SJCRH30 (cell line): ENCODE data around the gene ACACA. TPM values are rescaled to one million over a fixed set of nuclear protein-coding genes. Genes with fewer than 3 reads are reported as not detected.
"Not testable (repeated sequence)": the region's sequence is repeated elsewhere in the genome, so short reads cannot be mapped to it uniquely, and the experiment has no call there.

Source experiments
- DNase-seq, 2 experiments: peaks; one replicate each; pipeline ENCODE4 v3.0.0-alpha.2; 2015 to 2020
- H3K27ac ChIP-seq: fragments of 250-450 bp; sonication (Bioruptor Pico); 2 replicates; pipeline ENCODE4 v1.5.1; 2020; ENCODE audit warnings: mild to moderate bottlenecking, moderate library complexity
- H3K27me3 ChIP-seq: fragments of 250-450 bp; sonication (Bioruptor Pico); 2 replicates; pipeline ENCODE4 v1.5.1; 2020; ENCODE audit warnings: mild to moderate bottlenecking, moderate library complexity
- H3K36me3 ChIP-seq: fragments of 250-450 bp; sonication (Bioruptor Pico); 2 replicates; pipeline ENCODE4 v1.5.1; 2020; ENCODE audit warnings: mild to moderate bottlenecking, moderate library complexity
- H3K4me1 ChIP-seq: fragments of 250-450 bp; sonication (Bioruptor Pico); 2 replicates; pipeline ENCODE4 v1.5.1; 2020; ENCODE audit warnings: mild to moderate bottlenecking, moderate library complexity
- H3K4me3 ChIP-seq: fragments of 250-450 bp; sonication (Bioruptor Pico); 2 replicates; pipeline ENCODE4 v1.5.1; 2020; ENCODE audit warnings: mild to moderate bottlenecking, moderate library complexity
- H3K9me3 ChIP-seq: fragments of 250-450 bp; sonication (Bioruptor Pico); replicated peaks from 2 replicates; pipeline ENCODE4 v1.5.1; 2020; ENCODE audit warnings: mild to moderate bottlenecking, moderate library complexity
- total RNA-seq: library from RNA; depleted of rRNA; stranded (reverse); fragments of >200 nt; shearing (Covaris generic); gene quantifications from 2 replicates; pipeline ENCODE4 v1.2.3, GENCODE V29; 2014

The ACACA gene
- total RNA-seq, 1 experiment from 2014 or later = 74.0 TPM

- Histone ChIP-seq H3K9me3 (no peaks in the 10 kb centered on the region), H3K4me3 (no peak overlapping the region), H3K27ac (no peak overlapping the region), H3K36me3 (no peaks in the 10 kb centered on the region), H3K4me1 (no peaks in the 10 kb centered on the region), H3K27me3 (no peaks in the 10 kb centered on the region)
- no peak for DNase-seq
Measured at GRCh38 chr17:37382056-37382455, 24.6 kb downstream of the ACACA start.

GRCh38 chr17:37375706-37376105 is 30.9 kb downstream of the ACACA start, which contains the start of gene C17orf78:
Gene C17orf78, plus strand, starts transcription at chr17:37375985. Its CDS starts 108 bp downstream, at chr17:37376093.
- Histone ChIP-seq H3K4me1 (no peaks in the 10 kb centered on the region), H3K27me3 (no peaks in the 10 kb centered on the region), H3K36me3 (no peaks in the 10 kb centered on the region), H3K9me3 (no peaks in the 10 kb centered on the region), H3K4me3 (no peak within 1 kb of the TSS), H3K27ac (no peak within 1 kb of the TSS)
- no peak for DNase-seq

- H3K4me3 ChIP-seq = no peak overlapping the region
- H3K36me3 ChIP-seq = no peaks in the 10 kb centered on the region
- H3K27me3 ChIP-seq = no peaks in the 10 kb centered on the region
- no peaks in the 10 kb centered on the region for H3K4me1 ChIP-seq
- DNase-seq = peak; percentile 69 to 91
- no peaks in the 10 kb centered on the region for H3K9me3 ChIP-seq
- no peak overlapping the region for H3K27ac ChIP-seq
Measured at GRCh38 chr17:37373530-37374159, 33.0 kb downstream of the ACACA start.

GRCh38 chr17:37368577-37368976 is 38.1 kb downstream of the ACACA start:
- H3K36me3 ChIP-seq = no peaks in the 10 kb centered on the region
- no peaks in the 10 kb centered on the region for H3K9me3 ChIP-seq
- no peaks in the 10 kb centered on the region for H3K27me3 ChIP-seq
- no peaks in the 10 kb centered on the region for H3K4me1 ChIP-seq
- no peak overlapping the region for H3K27ac ChIP-seq
- no peak overlapping the region for H3K4me3 ChIP-seq
- no peak for DNase-seq

- Histone ChIP-seq H3K9me3 (no peaks in the 10 kb centered on the region), H3K27ac (no peak overlapping the region), H3K4me3 (no peak overlapping the region), H3K36me3 (no peaks in the 10 kb centered on the region), H3K27me3 (no peaks in the 10 kb centered on the region), H3K4me1 (no peaks in the 10 kb centered on the region)
- no peak for DNase-seq
Measured at GRCh38 chr17:37365589-37365988, 41.0 kb downstream of the ACACA start.

- peaks cover 5% of the 10 kb centered on the region; the same call in 1 of the 2 replicates for H3K4me1 ChIP-seq
- H3K27ac ChIP-seq = no peak overlapping the region
- no peak for DNase-seq
- H3K36me3 ChIP-seq = 0 out of 2 replicates have a peak, but pooled peaks cover 4% of the 10 kb centered on the region
- no peaks in the 10 kb centered on the region for H3K27me3 ChIP-seq
- H3K9me3 ChIP-seq = no peaks in the 10 kb centered on the region
- H3K4me3 ChIP-seq = no peak overlapping the region
Measured at GRCh38 chr17:37361543-37361942, 45.1 kb downstream of the ACACA start.

- no peaks in the 10 kb centered on the region for H3K9me3 ChIP-seq
- 0 out of 2 replicates have a peak, but pooled peaks cover 5% of the 10 kb centered on the region for H3K36me3 ChIP-seq
- no peak for DNase-seq
- peaks cover 5% of the 10 kb centered on the region; the same call in 1 of the 2 replicates for H3K4me1 ChIP-seq
- H3K27ac ChIP-seq = no peak overlapping the region
- H3K4me3 ChIP-seq = no peak overlapping the region
- H3K27me3 ChIP-seq = no peaks in the 10 kb centered on the region
Measured at GRCh38 chr17:37360632-37361031, 46.0 kb downstream of the ACACA start.

GRCh38 chr17:37359682-37360188 is 46.9 kb downstream of the ACACA start:
- no peak for DNase-seq
- H3K27me3 ChIP-seq = no peaks in the 10 kb centered on the region
- H3K4me3 ChIP-seq = peak overlapping the region; percentile 96
- H3K36me3 ChIP-seq = 0 out of 2 replicates have a peak, but pooled peaks cover 5% of the 10 kb centered on the region
- peak overlapping the region; percentile 64 for H3K27ac ChIP-seq
- peaks cover 5% of the 10 kb centered on the region; the same call in 1 of the 2 replicates for H3K4me1 ChIP-seq
- H3K9me3 ChIP-seq = no peaks in the 10 kb centered on the region

- H3K36me3 ChIP-seq = peaks cover 10% of the 10 kb centered on the region
- no peaks in the 10 kb centered on the region for H3K27me3 ChIP-seq
- H3K4me3 ChIP-seq = peak overlapping the region; percentile 96
Measured at GRCh38 chr17:37358830-37359681, 47.6 kb downstream of the ACACA start.

GRCh38 chr17:37358098-37358829 is 48.4 kb downstream of the ACACA start:
- no peaks in the 10 kb centered on the region for H3K9me3 ChIP-seq
- peak overlapping the region; percentile 96 for H3K4me3 ChIP-seq
- peak; percentile 91 to 93 for DNase-seq
- H3K27me3 ChIP-seq = no peaks in the 10 kb centered on the region
- H3K36me3 ChIP-seq = peaks cover 14% of the 10 kb centered on the region
- peaks cover 5% of the 10 kb centered on the region; the same call in 1 of the 2 replicates for H3K4me1 ChIP-seq
- peak overlapping the region; percentile 86 for H3K27ac ChIP-seq

More at GRCh38 chr17:37358830-37359681, 47.6 kb downstream of the ACACA start:
- Histone ChIP-seq H3K9me3 (no peaks in the 10 kb centered on the region), H3K4me1 (peaks cover 5% of the 10 kb centered on the region; the same call in 1 of the 2 replicates), H3K27ac (peak overlapping the region; percentile 86)
- peak; percentile 98 for DNase-seq

- not testable (repeated sequence) for H3K9me3 ChIP-seq, H3K27me3 ChIP-seq, H3K4me1 ChIP-seq, DNase-seq, H3K27ac ChIP-seq
- H3K4me3 ChIP-seq = peak overlapping the region; percentile 96
- H3K36me3 ChIP-seq = peaks cover 18% of the 10 kb centered on the region
Measured at GRCh38 chr17:37356796-37357569, 49.7 kb downstream of the ACACA start.

GRCh38 chr17:37346863-37347402 is 59.7 kb downstream of the ACACA start:
- not testable (repeated sequence) for H3K27ac ChIP-seq, H3K9me3 ChIP-seq, H3K4me1 ChIP-seq, DNase-seq, H3K27me3 ChIP-seq, H3K4me3 ChIP-seq
- H3K36me3 ChIP-seq = peaks cover 40% of the 10 kb centered on the region

- DNase-seq = no peak
- no peaks in the 10 kb centered on the region for H3K27me3 ChIP-seq
- H3K9me3 ChIP-seq = peaks cover 3% of the 10 kb centered on the region; the same call in 1 of the 2 replicates
- no peaks in the 10 kb centered on the region for H3K4me1 ChIP-seq
- no peak overlapping the region for H3K27ac ChIP-seq
- H3K36me3 ChIP-seq = peaks cover 30% of the 10 kb centered on the region
- no peak overlapping the region for H3K4me3 ChIP-seq
Measured at GRCh38 chr17:37344519-37344918, 62.1 kb downstream of the ACACA start.
